ENCODE results near the gene HLCS.

The HLCS gene

DNA sequence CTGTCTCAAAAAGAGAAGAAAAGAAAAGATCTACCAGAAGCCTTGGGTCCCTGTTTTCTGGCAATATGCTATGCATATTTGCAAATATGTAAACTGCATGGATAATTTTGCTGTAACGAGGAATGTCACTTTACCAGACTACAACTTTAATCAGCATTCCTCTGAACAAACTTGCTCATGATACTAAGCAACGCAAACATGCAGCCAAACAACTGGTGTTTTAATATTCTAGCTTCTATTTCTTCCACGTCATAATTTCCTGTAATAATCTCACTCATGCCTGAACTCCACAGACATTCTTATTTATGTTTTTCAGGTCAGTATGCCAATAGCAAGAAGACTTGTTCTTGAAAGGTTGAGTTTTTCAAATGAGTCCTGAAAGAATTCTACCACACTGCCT, 153.4 kb downstream of the HLCS start:
- DNase-seq (ENCODE audit: low read depth in 3 of 3): no peak

DNA sequence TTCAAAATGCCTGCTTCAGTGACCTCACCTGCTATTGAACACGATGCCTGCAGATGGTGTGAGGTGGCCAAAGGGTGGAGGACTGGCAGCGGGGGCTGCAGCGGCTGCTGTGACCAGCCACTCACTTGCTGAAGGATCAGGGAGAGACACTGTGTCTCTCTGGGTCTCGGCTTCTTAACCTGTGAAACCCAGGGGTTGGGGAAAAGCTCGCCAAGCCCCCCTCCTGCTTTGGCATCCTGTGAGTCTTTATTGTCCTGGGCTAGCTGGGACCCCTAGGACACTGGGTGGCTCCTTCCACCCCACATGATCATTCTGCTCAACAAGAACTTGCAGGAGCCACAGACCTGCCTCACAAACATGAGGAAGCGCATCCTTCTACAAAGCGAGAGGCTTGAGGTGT, 154.7 kb downstream of the HLCS start:
- DNase-seq (ENCODE audit: low read depth in 3 of 3): no peak

DNA sequence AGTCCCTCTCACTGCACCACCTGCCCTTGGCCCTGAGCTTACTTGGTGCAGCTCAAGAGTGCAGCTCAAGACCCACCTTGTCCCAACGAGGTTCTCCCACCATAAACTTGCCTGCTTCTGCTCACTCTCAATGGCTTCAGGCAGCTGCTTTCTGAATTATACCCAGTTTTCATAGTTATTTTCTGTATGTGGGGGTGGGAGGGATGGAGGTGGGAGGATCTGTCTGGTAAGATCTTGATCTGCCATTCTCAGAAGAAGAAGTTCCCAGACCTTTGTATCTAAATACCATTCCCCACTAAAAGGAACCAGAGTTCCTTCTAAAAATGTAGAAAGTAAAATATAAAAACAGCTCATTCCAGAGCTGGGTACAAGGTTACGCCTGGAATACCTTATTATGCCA, 156.0 kb downstream of the HLCS start:
- DNase-seq (ENCODE audit: low read depth in 3 of 3): no peak

DNA sequence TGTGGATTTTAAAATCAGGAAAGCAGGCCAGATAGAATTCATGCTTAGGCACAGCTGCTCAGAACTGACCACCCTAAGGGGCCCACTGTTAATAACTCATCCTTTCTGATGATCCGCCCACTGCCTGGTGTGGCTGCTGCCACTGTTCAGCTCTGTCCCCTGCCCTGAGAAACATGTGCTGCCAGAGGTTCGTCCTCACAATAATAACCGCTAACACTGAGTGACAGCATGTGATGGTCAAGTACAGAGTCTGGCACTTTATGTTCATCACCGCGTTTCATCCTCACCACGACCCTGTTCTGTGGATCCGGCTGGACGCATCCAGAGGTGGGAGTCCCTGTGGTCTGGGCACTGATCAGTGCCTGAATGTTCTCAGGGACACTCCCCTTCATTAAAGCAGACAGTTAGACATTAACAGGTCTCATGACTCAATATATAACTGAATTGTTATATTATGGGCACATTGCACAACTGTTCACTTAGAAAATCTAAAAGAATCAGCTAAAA, 159.0 kb downstream of the HLCS start:
- DNase-seq (ENCODE audit: low read depth in 3 of 3): no peak

DNA sequence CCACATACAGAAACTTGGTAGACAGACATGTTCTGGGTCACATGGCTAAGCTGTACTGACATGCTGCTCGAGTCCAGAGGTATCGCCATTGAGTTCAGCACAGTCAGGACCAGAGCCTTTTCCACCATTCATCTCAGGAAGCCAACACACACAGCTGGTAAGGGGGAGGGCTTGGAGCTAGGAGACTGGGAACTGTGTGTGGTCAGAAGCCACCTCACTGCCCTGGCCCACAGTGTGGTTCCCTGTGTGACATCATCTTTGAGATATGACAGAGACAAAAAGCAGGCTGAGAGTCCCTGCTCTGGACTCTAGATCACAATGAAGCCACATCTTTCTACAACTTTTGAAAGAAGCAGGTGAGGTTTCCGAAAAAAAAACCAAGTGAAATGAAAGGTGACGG, 160.4 kb downstream of the HLCS start:
- DNase-seq (ENCODE audit: low read depth in 3 of 3): no peak

DNA sequence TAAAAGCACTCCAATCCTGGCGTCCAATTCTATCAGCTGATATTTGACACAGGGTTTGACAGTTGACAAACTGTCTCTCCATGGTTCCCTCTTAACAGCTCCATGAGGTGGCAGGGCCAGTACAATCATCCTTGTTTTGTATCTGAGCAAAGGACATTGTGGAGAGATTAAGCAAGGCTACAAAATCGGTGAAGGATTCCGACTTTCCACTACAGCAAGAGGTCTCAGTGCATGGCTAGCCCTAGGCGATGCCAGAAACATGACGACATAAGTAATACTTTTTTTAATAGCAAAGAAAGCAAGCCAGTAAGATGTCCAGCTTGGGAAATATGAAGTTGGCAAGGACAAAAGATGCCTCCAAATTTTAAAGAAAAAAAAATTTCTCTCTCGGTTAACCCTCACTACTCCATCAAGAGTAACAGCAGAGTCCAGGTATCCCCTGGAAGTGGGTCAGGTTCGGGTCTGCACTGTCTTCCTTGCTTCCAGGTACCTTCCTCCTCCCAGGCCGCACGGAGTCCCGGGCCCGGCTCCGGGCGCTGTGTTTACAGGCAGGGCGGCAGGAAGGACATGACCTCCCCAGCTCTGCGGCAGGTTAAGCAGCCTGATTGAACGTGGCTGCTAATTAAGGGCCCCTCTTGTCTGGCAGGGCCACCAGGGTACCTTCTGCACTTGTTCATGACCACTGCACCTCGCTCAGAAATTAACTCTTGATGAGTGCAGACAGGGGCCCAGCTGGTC, 161.4 kb downstream of the HLCS start:
- DNase-seq (ENCODE audit: low read depth in 3 of 3): no peak

DNA sequence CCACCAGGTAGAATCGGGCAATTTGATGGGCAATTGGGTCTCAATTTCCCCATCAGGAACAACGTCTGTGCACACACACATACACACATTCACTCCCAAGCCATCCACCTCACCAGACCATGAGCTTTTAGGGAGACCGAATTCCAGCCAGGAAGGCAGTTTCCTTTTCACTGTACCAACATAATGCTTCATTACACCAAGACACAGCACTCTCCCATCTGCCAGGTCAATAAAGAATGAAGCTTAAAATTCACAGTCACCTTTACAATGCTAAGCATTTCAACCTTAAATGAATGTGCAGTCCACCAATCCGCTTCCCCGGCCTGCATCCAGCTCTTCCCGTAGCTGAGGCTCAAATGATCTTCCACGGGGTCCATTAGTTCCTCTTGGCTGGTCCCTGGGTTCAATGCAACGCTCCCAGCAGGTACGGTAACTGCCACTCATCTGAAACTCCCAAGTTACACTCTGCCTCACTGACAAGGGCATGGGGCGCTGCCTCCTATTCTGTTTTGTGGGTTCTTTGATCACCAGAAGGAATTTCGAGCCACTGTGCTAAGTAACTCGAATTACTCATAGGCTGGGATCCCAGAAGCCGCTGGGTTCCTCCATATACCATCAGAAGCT, 162.5 kb downstream of the HLCS start:
- DNase-seq (ENCODE audit: low read depth in 3 of 3): no peak

DNA sequence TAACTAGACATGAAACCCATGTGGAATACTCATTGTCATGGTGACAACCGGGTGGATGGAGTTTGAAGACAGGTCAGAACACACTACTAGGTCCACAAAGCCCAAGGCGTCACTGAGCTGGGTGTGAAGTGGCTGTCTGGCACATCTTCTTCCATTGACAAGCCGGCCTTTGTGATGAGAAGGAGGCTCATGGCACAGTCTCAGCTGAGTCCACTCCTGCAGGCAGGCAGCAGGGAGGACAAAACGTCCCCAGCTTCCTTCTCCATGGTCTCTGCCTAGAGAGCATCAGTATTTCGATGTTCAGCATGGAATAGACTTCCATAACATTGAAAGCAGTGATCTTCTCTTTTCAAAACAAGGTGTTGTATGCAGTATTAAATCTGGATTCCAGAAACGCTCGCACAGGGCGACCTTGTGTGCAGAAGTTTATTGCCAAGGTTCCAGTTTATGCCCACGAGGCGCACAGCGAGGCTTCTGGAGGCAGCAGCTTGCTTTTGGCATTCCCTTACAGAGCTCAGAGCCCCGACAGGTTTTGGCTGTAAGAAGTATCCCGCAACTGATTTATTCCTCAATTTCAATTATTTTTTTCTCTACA, 163.3 kb downstream of the HLCS start:
- no peak for DNase-seq (ENCODE audit: low read depth in 3 of 3)

DNA sequence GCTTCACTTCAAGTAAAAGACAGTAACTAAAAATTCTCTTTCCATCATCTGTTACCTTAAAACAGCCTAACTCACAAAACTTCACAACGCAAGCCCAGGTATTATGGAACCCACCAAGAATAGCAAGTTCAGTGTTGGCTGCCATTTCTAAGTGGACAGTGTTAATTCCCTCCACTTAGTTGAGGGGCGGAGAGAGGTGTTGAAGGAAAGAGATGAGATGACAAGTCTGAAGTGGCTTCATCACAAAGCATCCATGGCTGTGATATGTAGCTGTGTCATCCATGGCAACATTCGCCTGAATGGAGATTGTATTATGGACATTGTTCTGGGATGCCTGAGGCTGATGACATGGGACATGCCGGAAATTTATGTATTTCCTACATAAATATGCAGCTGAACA, 165.7 kb downstream of the HLCS start:
- DNase-seq (ENCODE audit: low read depth in 3 of 3): no peak

DNA sequence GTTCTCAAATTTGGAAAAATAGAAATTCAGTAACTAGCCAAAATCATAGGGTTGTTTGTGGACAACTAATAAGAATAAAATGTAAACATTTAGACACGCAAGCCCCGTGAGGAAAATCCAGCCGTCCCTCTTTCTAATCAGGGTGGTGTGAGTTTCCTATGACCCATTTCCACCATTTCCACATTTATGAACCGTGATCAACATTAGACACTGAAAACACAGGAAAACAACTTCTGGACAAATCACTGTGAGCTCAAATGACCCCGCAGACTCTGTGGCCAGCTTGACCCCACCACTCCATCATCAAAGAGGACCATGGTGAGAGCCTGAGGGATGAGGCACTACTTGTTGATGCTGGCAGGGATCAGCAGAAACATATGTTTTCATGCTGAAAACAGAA, 166.6 kb downstream of the HLCS start:
- no peak for DNase-seq (ENCODE audit: low read depth in 3 of 3)

DNA sequence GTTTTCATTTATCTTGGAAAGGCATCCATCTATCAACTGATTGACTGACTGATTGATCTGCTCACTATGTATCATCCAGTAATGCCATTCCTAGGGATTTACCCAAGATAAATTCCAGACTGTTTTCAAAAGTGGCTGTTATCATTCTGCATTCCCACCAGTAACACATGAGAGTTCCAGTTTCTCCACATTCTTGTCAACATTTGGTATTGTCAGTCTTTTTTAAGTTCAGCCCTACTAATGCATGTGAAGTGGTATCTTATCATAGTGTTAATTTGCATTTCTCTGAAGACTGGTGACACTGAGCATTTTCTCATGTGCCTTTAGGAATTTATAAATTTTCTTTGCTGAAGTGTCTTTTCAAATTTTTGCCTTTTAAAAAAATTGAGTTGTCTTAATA, 168.0 kb downstream of the HLCS start:
- DNase-seq (ENCODE audit: low read depth in 3 of 3): no peak

DNA sequence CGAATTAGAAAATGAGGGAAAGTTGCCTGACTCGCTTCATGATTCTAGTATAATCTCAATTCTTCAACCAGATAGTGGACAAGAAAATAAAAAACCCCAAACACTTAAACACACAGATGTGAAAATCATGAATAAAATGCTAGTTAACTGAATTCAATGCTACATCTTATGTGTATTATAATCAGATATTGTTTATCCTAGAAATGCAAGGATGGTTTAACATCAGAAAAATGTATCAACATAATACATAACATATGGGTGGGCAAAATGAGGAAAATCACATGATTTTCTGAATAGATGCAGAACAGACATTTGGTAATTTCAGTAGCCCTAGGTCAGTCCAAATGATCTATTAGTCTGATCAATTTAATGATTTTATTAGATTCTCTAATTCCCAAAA, 170.4 kb downstream of the HLCS start:
- no peak for DNase-seq (ENCODE audit: low read depth in 3 of 3)

DNA sequence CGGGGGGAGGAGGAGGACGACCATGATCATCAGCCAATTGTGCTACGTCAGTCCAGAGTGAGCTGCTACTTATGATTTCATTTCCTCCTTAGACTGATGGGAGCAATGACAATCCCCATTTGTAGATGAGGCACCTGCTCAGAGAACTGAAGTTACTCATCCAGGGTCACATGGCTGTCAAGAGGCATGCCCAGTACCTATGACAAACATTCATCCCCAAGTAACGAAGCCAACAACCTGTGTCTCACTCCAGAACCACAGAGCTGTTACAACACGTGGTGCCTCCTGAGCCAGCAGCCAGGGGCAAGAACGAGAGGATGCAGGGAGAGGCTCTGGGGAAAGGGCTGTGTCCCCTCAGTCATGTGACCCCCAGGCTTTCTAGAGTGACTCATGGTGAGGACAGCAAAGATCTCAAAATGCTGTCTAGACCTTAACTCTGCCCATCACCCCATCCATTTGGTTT, 173.9 kb downstream of the HLCS start:
- DNase-seq (ENCODE audit: low read depth in 3 of 3): no peak

DNA sequence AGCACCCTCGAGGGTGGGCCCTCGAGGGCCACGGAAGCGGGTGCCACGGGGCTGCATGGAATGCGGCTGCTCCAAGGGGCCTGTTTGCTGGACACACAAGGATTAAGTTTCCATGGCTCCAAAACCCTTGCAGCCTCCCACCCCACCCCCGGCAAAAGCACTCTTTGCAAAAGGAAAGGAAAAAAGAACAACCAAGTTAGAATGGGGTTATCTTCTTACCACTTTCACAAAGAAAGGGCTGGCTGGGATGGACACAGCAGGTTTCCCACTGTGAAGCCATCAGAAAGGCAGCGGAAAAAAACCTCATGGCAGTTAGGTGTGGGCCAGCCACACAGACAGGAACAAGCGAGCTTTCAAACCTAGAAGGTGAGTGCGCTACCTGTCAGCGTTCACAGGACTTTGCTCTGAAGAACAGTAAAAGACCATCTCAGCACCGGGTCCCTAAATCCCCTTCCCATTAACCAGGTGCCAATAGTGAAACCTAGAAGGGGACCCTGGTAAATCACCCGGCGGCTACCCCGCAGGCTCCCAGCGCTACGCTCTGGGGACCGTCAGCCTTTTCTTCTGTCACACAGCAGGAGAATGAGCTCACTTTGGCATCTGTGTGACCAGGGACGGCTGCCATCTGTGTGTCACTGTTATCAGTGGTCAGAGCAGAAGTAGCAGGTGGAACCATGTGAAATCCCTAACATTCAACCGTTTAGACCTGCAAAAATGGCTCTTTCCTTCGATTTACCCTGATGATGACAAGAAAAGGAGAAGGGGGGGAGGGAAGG, 174.6 kb downstream of the HLCS start:
- no peak for DNase-seq (ENCODE audit: low read depth in 3 of 3)

DNA sequence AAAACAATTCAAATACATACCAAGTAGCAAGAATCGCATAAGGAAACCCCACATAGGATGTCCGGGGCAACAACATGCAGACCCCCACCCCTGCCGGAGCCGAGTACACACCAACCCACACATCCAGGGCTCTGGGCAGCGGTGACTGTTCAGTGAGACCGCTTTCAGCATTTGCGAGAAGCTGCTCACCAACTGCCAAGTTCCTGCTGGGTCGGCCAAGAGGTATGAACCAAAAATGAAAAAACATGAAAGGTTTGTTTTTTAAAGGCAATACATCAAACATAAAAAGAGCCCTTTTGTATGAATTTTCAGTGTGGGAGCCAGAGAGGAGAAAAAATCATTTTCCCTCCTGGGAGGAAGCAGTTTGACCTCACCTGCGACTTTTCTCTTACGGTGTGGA, 175.3 kb downstream of the HLCS start:
- DNase-seq (ENCODE audit: low read depth in 3 of 3): no peak

DNA sequence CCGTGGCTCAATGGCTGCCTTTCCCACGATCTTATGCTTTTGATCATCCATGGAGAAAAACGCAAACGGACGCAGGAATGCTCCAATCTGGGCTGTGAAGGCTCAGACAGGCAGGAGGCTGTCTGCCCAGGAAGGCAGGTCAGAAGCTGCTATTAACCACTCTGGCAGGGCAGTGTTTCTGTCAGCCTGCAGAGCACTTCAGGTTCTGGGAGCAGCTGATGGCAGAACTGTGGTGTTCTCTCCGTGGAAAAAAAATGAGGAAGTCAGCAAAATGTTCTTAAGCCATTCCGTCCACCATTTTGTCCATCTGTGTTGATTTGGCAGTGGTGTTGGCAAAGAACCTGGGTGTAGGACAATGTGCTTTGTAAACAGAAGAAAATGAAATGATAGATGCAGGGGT, 175.9 kb downstream of the HLCS start:
- no peak for DNase-seq (ENCODE audit: low read depth in 3 of 3)

DNA sequence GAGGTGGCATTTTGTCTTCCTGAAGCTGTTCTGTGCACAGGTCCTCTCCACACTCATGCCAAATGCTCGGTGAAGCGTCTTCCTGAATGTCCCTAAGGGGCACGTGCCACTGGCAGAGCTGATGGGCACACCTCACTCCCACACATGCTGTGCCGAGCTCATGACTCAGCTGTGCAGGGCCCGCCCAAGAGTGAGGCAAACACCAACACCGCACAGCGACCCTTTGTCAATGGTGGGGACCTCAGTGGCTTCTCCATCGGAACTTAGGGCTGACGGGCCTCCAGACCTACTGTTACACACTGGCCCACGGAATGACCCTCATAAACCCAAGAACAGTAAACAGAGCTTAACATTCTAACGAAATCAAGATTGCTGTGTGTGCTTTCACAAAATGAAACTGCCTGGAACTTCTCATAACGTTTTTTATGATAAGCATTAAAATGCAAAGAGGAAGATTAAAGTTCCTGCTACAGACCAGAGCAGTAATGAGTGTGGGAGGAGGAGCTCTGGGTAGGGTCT, 178.3 kb downstream of the HLCS start:
- no peak for DNase-seq (ENCODE audit: low read depth in 3 of 3)

DNA sequence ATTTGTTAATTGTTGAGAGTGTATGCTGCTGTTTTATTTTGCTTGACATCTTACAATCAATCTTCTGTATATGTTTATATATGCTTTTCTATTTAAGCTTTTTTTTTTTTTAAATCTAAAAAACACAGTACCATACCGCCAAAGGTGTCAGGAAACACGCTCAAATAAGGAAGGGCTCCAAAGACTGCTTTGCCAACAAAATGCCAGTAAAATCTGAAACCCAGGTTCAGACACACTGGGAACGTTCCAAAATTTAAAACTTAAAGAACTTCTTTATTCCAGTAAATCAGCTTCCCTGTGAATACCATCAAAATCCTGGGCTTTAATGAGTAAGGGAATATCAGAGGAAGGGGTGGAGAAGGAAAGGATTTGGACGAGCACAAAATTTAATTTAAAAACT, 180.3 kb downstream of the HLCS start:
- no peak for DNase-seq (ENCODE audit: low read depth in 3 of 3)

DNA sequence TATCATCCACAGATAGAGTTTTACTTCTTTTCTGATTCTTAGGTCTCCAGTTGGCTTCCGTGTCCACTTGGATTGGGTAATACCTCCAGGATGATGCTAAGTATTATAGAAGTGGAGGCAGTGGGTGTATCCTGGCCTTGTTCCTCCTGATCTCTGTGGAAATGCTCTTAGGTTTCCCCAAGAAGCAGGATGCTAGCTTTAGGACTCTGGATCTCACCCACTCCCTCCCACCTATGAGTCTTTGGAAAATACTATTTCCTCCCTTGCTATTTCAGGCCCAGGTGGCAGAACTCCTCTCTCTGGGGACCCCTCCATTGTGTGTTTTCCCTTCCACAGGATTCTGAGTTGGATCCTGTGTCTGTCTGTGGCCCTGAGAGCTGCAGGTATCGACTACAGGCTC, 180.9 kb downstream of the HLCS start:
- DNase-seq (ENCODE audit: low read depth in 3 of 3): no peak

DNA sequence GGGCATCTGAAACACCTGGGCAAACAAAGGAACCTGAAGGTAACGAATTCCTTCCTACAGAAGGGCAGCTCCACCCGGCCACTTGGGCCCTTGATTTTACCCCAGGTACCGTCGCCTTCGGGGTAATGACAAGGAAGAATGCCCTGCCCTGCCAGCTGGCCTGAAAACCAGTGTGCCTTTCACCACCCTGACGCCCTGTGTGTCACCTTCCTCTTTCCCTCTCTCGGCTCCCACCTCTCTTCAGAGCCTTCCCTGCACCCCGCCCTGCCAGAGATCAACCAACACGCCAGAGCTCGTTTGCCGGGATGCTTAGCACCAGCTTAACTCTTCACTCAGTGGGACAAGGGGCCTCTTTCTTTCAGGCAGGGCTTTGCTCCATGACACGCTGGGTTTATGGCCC, 181.5 kb downstream of the HLCS start:
- DNase-seq (ENCODE audit: low read depth in 3 of 3): no peak

DNA sequence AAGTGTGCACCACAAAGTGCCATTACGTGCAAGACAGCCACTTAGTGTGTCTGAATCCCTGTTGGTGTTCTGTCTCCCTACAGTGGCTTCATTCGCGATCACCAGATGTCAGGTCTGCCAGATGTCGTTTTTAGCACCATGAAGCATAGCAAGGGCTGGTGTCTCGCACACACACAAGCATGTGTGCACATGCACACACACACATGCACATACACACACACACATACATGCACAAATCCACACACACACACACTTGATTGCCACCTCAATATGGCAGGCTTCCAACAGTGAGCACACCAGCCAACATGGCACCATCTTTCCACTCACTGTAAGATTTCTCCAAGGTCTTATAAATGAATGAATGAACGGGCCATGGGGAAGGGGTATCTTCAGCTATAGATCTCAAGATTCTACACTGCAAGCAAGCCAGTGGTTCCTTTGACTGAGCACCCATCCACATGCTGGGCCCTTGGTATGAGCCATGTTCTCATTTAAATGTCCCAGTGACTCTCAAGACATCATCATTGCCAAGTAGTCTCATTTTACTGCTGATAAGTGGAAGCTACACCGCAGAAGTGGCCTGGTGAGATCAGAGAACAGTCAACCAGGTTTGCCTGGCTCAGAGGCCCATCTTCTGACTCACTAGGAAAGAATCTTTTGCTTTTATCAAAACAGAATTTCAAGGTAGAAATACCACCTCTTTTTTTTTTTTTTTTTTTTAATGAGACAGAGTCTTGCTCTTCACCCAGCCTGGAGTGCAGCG, 182.7 kb downstream of the HLCS start:
- no peak for DNase-seq (ENCODE audit: low read depth in 3 of 3)
